Inflammatory macrophage (primary cell): ENCODE results near the gene C5orf47.

Source experiments
- DNase-seq, 2 donors: peaks; one replicate each; pipeline ENCODE4 v3.0.0-alpha.2; 2020 to 2022

The C5orf47 gene

DNA sequence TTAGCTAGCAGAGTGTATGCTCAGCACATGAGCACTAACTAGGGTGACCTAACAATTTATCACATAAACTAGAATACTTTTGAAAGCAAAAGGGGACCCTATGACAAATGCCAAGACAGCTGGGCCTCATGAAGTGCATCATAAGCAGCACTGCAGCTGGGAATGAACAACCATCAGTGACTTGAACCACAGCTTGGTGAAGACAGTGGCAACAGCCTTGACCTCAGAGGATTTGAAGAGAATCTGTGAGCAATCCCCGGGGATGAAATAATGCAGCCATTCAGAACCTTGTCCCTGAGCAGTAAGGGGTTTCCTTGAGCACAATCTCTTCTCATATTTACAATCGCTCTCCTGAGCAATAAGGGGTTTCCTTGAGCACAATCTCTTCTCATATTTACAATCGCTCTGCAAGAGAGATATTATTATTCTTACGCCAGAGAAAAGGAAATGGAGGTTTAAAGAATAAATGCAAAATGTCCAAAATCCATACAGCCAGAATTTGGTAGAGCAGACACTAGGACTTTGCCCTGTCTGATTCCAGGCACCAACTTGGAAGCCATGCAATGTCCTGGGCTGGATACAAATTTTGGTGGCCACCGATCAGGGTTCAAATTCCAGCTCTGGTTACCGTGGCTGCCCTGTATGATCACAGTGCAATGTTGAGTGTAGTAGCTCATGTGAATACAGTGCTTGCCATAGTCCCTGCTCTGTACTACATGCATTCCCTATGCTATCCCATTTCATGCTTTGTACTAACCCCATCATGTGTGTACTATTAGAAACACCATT is 55.7 kb downstream of the C5orf47 start:
- no peak for DNase-seq

GRCh38 chr5:174045470-174046025 is 56.6 kb downstream of the C5orf47 start, which contains the start of gene NSG2:
Gene NSG2 (plus strand): TSS chr5:174045706. CDS start chr5:174046756, 1,050 bp downstream.
- peak; percentile 9 to 50 for DNase-seq

GRCh38 chr5:174046558-174046957 is 57.6 kb downstream of the C5orf47 start:
- DNase-seq, result no peak

DNA sequence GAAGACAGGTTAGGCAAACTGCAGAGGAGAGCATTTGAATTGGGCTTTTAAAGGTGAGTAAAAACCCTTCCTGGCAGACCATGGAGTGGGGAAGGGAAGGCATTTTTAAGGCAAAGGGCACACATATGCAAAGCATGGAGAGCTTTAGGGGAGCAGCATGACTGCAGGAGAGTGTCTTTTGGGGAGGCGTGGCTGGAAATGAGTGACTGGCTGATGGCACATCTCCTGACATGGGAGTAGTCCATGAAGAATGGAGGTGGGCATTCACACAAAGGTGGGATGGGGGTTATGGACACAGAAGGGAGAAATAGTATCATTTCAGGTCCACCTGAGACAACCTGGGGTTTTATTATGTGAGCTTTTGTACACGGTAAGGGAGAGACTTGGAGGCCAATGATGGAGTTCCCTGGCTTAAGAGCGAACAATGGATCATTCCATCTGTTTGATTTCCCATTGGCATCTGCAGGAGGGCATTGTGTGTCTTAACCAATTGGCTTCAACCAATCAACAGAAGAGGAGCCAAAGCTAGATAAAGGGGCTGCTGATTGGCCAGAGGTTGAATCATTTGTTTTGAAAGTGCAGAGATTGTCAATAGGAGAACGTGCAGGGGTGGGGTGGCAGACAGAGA is 58.6 kb downstream of the C5orf47 start:
- DNase-seq, result no peak

- DNase-seq, result no peak
Observed at GRCh38 chr5:174052636-174053035, 63.7 kb downstream of the C5orf47 start.

DNA sequence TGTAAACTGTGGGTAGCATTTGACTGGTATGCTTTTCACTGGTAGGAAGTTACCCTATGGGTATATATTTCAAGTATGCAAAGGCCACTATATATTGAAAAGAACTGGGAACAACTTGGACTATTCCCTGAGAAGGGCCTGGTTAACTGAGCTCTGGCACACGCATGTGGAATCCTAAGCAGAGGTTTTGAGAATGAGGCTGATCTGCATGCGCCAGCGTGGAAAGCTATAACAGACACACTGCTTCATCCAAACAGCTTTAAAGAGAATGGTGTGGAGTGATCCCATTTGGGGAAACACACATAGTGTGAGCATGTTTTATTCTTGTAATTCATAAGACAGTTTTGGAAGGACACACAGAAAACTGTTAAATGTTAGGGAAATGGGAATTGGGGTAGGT is 64.9 kb downstream of the C5orf47 start:
- DNase-seq, result no peak
